Suprapubic skin (tissue), 4 donors: ENCODE results near the gene SPAG16. TPM values are rescaled to one million over a fixed set of nuclear protein-coding genes. Genes with fewer than 3 reads are reported as not detected.
"Not testable (repeated sequence)": the region's sequence is repeated elsewhere in the genome, so short reads cannot be mapped to it uniquely, and the experiment has no call there.

Experiments
- DNase-seq, 2 donors: peaks; one replicate each; pipeline ENCODE4 v3.0.0-alpha.2; 2019; ENCODE audit warnings: low spot score in 2 of 2
- H3K27ac ChIP-seq: fragments of 200-600 bp; sonication (generic); one replicate; pipeline ENCODE4 v1.5.1; 2019
- H3K27me3 ChIP-seq: fragments of 200-600 bp; sonication (generic); one replicate; pipeline ENCODE4 v1.5.1; 2019
- H3K36me3 ChIP-seq: fragments of 200-600 bp; sonication (generic); one replicate; pipeline ENCODE4 v1.5.1; 2019
- H3K4me1 ChIP-seq: fragments of 200-600 bp; sonication (generic); one replicate; pipeline ENCODE4 v1.5.1; 2019
- H3K4me3 ChIP-seq: fragments of 200-600 bp; sonication (generic); one replicate; pipeline ENCODE4 v1.5.1; 2019; ENCODE audit warnings: mild to moderate bottlenecking
- H3K9me3 ChIP-seq: fragments of 200-600 bp; sonication (generic); one replicate; pipeline ENCODE4 v1.5.1; 2019
- EP300 ChIP-seq: sonication (generic); formaldehyde crosslinking; IDR thresholded peaks from one replicate; pipeline ENCODE4 v1.6.1; 2017; ENCODE audit warnings: antibody characterized with exemption
- POLR2A ChIP-seq, 2 donors: fragments of 450-650 bp; IDR thresholded peaks; one replicate each; pipeline ENCODE4 v1.6.1; 2017; ENCODE audit warnings: antibody characterized with exemption in 2 of 2, mild to moderate bottlenecking in 2 of 2, moderate library complexity in 2 of 2
- POLR2AphosphoS5 ChIP-seq, 3 donors: sonication (generic); formaldehyde crosslinking; IDR thresholded peaks; one replicate each; pipeline ENCODE4 v1.6.1; 2017; ENCODE audit warnings: antibody characterized with exemption in 3 of 3
- WGBS: methylation state at CpG from one replicate; pipeline ENCODE4 v1.1.5; 2018; 5-methylcytosine and 5-hydroxymethylcytosine counted together
- total RNA-seq, 4 donors: library from RNA; depleted of rRNA; stranded (reverse); fragments of >200 nt; gene quantifications; one replicate each; pipeline ENCODE4 v1.1.0, GENCODE V29; 2016
- TF ChIP-seq, protein P1 (sequence below), 2 donors: fragments of 200-600 bp in 1 of 2; fragments of 450-650 bp in 1 of 2; sonication (generic) in 1 of 2; IDR thresholded peaks; one replicate each; pipeline ENCODE4 v1.5.1; 2016 to 2019; ENCODE audit warnings: antibody characterized with exemption in 2 of 2, mild to moderate bottlenecking in 1 of 2, moderate library complexity in 1 of 2

Gene SPAG16
- total RNA-seq, 4 donors from 2014 or later, result 17.5 to 31.4 (median 22.0) TPM

DNA sequence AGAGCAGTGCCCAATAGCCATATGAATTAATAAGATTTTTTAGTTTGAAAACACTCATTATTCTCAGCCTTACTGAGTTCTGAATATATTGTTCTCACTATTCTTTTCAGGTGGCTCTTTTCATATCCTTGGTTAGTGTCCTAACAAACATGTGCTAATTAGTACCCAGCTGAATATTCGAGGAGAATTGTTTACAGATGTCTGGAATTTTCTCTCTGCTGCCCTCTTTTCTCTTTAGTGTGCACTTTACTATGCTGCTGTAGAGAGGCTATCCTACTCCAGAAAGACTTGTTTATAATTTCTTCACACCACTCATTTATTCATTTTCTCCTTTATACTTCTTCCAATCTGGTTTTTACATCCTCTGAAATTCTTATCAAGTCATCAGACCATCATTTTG, 405.3 kb downstream of the SPAG16 start:
- WGBS, result 35% methylated on average over 1 of the region's 1 CpG
- no peak overlapping the region for H3K27ac ChIP-seq
- no peaks in the 10 kb centered on the region for H3K9me3 ChIP-seq
- no peaks in the 10 kb centered on the region for H3K36me3 ChIP-seq
- no peaks in the 10 kb centered on the region for H3K27me3 ChIP-seq
- no peak for DNase-seq
- no peak overlapping the region for H3K4me3 ChIP-seq
- H3K4me1 ChIP-seq, result no peaks in the 10 kb centered on the region
- TF ChIP-seq, protein P1, sequence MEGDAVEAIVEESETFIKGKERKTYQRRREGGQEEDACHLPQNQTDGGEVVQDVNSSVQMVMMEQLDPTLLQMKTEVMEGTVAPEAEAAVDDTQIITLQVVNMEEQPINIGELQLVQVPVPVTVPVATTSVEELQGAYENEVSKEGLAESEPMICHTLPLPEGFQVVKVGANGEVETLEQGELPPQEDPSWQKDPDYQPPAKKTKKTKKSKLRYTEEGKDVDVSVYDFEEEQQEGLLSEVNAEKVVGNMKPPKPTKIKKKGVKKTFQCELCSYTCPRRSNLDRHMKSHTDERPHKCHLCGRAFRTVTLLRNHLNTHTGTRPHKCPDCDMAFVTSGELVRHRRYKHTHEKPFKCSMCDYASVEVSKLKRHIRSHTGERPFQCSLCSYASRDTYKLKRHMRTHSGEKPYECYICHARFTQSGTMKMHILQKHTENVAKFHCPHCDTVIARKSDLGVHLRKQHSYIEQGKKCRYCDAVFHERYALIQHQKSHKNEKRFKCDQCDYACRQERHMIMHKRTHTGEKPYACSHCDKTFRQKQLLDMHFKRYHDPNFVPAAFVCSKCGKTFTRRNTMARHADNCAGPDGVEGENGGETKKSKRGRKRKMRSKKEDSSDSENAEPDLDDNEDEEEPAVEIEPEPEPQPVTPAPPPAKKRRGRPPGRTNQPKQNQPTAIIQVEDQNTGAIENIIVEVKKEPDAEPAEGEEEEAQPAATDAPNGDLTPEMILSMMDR (IDR thresholded peaks at IDR 0.05), result no peak
- TF ChIP-seq POLR2A (IDR thresholded peaks at IDR 0.05), result no peak
- no peak for TF ChIP-seq EP300
- TF ChIP-seq POLR2AphosphoS5 (IDR thresholded peaks at IDR 0.05), result no peak

DNA sequence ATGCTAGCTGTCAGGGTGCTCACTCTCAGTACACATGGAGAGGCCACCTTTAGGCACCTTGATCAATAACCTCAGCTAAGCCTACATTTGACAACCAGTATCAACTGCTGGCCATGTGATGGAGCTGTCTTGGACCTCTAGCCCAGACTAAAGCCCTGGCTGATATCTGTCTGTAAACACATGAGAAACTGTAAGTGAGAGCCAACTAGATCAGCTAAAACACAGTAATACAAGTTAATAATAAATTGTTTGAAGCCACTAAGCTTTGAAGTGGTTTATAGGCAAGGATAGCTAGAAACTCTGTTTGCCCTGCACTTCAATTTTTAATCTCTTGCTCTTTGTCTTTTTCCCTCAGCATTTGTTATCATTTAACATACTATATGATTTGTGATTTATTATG, 407.1 kb downstream of the SPAG16 start:
- Histone ChIP-seq H3K27ac (no peak overlapping the region), H3K36me3 (no peaks in the 10 kb centered on the region), H3K27me3 (no peaks in the 10 kb centered on the region), H3K4me1 (no peaks in the 10 kb centered on the region), H3K4me3 (no peak overlapping the region), H3K9me3 (no peaks in the 10 kb centered on the region)
- DNase-seq, result no peak
- TF ChIP-seq POLR2A (IDR thresholded peaks at IDR 0.05), result no peak
- no peak for TF ChIP-seq EP300
- TF ChIP-seq, protein P1 (IDR thresholded peaks at IDR 0.05), result no peak

DNA sequence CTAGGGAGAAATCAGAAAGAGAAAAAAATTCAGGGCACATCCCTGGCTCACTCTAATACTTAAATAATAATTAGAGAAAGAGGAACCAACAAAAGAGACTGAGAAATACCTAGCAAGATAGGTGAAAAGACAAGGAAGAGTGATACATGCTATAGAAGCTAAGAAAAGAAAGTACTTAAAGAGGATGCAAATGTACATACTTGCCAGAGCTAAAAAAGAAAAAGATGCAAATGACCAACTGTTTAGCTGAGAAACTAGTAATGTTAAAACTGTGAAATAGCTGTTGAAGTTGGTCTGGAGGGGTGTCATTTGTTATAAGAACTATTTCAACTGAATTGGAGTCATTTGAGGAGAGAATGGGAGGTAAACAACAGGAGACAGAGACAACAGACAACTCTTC, 412.2 kb downstream of the SPAG16 start:
- Histone ChIP-seq H3K4me1 (no peaks in the 10 kb centered on the region), H3K36me3 (no peaks in the 10 kb centered on the region), H3K27me3 (no peaks in the 10 kb centered on the region), H3K27ac (no peak overlapping the region), H3K4me3 (no peak overlapping the region), H3K9me3 (peaks cover 5% of the 10 kb centered on the region)
- TF ChIP-seq POLR2AphosphoS5 (IDR thresholded peaks at IDR 0.05) (no peak), POLR2A (IDR thresholded peaks at IDR 0.05) (no peak), EP300 (no peak)
- TF ChIP-seq, protein P1 (IDR thresholded peaks at IDR 0.05), result no peak
- DNase-seq, result no peak

GRCh38 chr2:213701365-213701764, 417.1 kb downstream of the SPAG16 start:
- H3K27me3 ChIP-seq, H3K36me3 ChIP-seq, H3K27ac ChIP-seq, DNase-seq, H3K4me3 ChIP-seq, H3K4me1 ChIP-seq: not testable (repeated sequence)
- H3K9me3 ChIP-seq, result peaks cover 11% of the 10 kb centered on the region
- 93% methylated on average over 14 of the region's 18 CpGs for WGBS

DNA sequence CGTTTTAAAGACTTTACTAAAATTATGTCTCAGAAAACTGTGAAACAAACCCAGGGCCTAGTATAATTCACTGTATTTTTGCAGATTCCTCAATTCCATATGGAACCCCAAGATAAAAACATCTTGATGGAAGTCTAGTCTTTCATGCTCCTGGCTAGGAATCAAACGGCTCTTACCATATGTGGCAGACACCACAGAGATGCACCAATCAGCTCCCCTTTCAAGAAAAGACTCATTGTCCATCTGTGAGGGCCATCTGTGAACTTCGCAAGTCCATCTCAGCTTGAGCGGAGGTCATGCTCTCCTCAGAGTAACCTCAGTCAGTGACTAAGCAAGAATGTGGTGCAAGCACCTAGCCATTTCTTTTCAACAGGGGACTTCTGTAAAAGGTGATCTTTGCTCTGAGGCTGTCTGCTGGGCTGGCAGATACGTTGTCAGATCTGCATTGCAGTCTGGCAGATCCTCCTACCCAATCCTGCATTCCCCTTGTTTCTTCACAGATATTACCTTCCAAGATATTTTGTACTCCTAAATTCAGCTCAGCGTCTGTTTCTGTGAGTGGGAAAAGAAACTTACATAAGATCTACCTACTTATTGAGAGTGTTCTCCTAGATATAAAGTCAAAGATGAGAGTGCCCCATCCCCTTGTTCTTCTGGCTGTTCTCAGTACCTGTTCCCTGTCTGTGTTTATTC, 419.3 kb downstream of the SPAG16 start:
- Histone ChIP-seq H3K36me3 (no peaks in the 10 kb centered on the region), H3K9me3 (peaks cover 11% of the 10 kb centered on the region), H3K4me1 (no peaks in the 10 kb centered on the region), H3K27me3 (no peaks in the 10 kb centered on the region), H3K27ac (no peak overlapping the region), H3K4me3 (no peak overlapping the region)
- TF ChIP-seq POLR2A (IDR thresholded peaks at IDR 0.05) (no peak), POLR2AphosphoS5 (IDR thresholded peaks at IDR 0.05) (no peak), EP300 (no peak)
- TF ChIP-seq, protein P1 (IDR thresholded peaks at IDR 0.05), result no peak
- WGBS, result 89% methylated on average over 6 of the region's 6 CpGs
- DNase-seq, result no peak

DNA sequence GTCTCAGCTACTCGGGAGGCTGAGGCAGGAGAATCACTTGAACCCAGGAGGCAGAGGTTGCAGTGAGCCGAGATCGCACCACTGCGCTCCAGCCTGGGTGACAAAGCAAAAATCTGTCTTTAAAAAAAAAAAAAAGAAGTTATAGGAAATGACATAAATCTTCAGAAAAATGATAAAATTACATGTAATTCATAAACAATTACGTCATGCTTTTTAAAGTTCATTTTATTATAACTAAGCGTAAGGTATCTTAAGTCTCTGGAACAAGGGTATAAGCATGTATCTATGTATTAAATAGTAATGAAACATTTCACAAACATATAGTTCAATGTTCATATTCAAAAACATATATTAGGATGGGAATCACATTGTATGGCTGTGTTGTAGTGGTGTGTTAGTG, 425.9 kb downstream of the SPAG16 start:
- TF ChIP-seq EP300, result no peak
- no peak for TF ChIP-seq POLR2A (IDR thresholded peaks at IDR 0.05)
- TF ChIP-seq, protein P1 (IDR thresholded peaks at IDR 0.05), result no peak
- TF ChIP-seq POLR2AphosphoS5 (IDR thresholded peaks at IDR 0.05), result no peak
- Histone ChIP-seq H3K4me3 (no peak overlapping the region), H3K4me1 (no peaks in the 10 kb centered on the region), H3K9me3 (no peaks in the 10 kb centered on the region), H3K27me3 (no peaks in the 10 kb centered on the region), H3K36me3 (no peaks in the 10 kb centered on the region), H3K27ac (no peak overlapping the region)
- 91% methylated on average over 6 of the region's 6 CpGs for WGBS
- DNase-seq, result no peak

DNA sequence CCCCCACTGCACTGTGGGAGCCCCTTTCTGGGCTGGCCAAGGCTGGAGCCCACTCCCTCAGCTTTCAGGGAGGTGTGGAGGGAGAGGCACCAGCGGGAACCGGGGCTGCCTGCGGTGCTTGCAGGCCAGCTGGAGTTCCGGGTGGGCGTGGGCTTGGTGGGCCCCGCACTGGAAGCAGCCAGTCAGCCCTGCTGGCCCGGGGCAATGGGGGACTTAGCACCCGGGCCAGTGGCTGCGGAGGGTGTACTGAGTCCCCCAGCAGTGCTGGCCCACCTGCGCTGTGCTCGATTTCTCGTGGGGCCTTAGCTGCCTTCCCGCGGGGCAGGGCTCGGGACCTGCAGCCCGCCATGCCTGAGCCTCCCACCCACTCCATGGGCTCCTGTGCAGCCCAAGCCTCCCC, 434.1 kb downstream of the SPAG16 start:
- H3K9me3 ChIP-seq, H3K4me3 ChIP-seq, H3K27me3 ChIP-seq, DNase-seq, H3K4me1 ChIP-seq, H3K27ac ChIP-seq, H3K36me3 ChIP-seq: not testable (repeated sequence)
- 95% methylated on average over 14 of the region's 16 CpGs for WGBS
